HG02884 (cell line): ENCODE data around the gene SHISA6.

Source experiments
- ATAC-seq: cut with Tn5 transposase; IDR thresholded peaks from one replicate; pipeline ENCODE4 v1.9.1; 2021; ENCODE audit warnings: mild to moderate bottlenecking, moderate library complexity; ENCODE audit not compliant: unreplicated experiment

The SHISA6 gene

DNA sequence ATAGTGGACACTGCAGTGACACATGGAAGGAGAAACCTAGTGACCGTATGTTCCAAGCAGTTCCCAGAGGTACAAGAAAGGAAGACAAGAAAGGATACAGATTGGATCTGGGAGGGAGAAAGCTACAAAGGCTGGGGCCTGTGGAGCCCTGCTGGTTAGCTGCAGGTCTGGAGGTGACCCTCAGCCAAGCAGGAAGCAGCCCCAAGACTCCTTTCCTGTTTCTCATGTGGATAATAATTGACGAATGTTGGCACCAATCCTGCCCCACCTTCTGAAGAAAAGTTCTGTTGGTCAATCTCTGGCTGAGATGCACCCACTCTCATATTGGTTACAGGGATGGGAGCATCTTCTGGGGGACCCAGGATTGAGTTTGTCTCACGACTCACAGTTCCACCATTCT, 99.8 kb downstream of the SHISA6 start:
- no peak for ATAC-seq

DNA sequence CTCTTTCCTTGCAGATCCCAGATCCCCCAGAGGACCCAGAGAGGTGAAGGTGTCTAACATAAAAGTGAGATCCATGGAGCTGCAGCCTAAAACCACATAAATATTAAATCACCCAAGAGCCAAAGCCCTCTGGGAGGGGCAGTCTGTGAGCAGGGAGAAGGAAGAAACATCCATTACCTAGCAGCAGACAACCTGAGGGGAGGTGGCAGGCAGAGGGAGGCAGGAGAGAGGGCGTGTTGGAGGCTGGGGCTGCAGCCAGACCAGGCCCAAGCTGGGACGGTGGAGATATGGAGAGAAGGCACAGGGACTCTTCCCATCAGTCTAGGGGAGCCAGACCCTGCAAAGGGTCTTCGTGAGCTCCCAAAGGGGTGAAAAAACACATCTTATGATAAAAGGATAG, 101.1 kb downstream of the SHISA6 start:
- ATAC-seq = no peak

DNA sequence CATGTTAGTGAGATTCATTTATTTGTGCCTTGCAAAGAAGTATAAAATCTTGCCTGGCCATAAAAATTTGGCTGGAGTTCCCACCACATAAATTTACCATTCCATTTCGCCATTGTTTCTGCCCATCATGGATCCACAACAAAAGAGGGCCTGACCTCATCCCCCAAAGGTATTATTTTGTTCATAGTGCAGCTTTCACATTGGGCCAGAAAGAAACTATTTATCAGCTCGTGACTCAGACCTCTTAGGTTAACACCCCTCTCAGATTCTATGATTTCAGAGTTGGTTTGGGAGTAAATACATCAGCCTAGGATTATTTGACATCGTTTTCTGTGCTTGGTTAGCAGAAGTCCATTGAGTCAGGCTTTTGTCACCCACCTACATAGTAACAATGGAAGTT, 108.1 kb downstream of the SHISA6 start:
- no peak for ATAC-seq

DNA sequence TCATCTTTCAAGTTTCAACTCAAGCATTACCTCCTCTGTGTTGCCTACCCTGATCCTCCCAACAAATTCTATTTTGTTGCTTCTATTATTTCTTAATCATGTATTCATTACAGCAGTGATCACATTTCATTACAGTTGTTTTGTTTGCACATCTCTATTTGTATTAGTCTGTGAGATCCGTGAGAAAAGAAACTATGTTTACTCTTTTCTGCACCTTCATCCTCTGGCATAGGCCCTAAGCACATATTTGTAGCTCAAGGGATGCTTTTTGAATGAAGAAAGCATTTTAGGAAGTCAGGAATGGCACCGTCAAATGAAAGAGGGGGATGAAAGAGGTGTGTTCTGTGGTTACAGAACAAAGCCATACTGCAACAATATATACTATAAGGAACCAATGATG, 110.5 kb downstream of the SHISA6 start:
- ATAC-seq = no peak

- no peak for ATAC-seq
These were observed 112.6 kb downstream of the SHISA6 start for GRCh38 chr17:11353601-11354000.

DNA sequence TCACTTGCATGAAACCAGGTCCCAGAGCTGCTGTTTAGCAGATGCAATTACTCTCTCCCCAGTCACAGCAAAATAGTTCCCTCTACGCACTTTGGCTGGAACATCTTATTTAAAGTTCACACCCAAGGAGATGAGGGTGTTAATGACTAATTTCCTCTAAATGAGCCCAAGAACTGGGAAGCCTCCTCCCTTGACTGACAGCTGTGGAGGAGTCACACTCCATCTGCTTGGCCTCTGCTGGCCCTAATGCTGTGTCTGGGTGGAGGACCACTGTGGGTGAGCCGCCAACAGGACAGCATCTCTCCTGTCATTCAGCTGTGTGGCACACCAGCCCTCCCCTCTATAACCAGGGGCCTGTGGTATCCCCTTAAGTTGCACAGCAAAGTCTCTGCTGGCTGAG, 115.4 kb downstream of the SHISA6 start:
- no peak for ATAC-seq

GRCh38 chr17:11363565-11364117, 122.6 kb downstream of the SHISA6 start:
- no peak for ATAC-seq

DNA sequence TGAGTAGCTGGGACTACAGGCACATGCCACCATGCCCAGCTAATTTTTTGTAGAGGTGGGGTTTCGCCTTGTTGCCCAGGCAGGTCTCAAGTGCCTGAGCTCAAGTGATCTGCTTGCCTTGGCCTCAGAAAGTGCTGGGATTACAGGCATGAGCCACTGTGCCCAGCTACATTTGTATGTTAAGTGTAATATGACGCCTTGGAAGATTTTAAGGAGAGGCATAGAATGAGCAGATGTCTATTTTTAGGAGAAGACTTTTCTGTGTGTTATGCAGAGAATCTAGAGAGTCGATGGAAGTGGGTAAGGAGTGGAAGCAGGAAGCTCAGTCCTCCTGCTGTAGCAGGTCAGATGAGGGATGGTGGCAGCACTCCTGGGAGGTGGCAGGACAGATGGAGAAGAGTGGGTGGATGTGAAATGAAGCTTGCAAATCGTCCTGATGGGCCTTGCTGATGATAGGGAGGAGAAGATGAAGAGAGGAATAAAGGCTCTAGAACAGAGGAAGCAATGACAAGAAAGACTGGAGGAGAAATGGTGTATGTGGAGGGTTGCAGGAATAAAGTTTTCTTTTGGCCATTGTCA, 125.3 kb downstream of the SHISA6 start:
- ATAC-seq = no peak

DNA sequence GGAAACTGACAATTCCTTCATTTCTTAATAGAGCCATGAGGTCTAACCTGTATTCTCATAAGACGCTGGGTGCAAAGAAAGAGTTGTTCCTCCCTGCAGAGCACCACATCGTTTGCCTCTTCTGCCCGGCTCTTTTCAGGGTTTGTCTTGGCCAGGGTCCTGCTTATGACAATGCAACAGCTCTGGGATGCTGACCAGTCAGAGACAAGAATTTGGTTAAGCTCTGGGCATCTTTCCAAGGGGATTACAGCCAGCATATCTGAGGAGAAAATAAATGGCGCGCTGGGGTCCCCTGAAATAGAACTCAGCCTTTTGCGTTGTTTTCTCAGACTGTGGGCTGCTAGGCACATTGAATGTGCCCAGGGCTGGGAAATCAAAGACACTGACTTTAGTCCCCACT, 128.6 kb downstream of the SHISA6 start:
- ATAC-seq = no peak

- ATAC-seq = no peak
These were observed 131.7 kb downstream of the SHISA6 start for GRCh38 chr17:11372692-11373091.

GRCh38 chr17:11378506-11378905, 137.5 kb downstream of the SHISA6 start:
- ATAC-seq = no peak

- ATAC-seq = no peak
These were observed 139.7 kb downstream of the SHISA6 start for GRCh38 chr17:11380761-11381160.

DNA sequence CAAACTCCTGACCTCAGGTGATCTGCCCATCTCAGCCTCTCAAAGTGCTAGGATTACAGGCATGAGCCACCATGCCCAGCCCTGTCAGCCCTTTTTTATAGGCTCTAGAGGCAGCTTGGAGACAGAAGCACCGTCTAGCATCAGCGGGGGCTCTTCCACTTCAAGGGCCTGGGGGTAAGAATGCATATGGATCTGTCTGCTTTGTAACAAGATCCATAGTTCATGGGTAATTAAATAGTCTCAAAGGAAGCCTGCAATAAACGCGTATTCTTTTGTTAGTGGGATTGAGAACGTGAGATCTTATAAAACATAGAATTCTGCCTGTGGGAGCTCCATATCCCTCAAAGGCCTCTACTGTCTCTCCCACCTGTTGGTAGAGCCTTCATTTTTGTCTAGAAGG, 142.1 kb downstream of the SHISA6 start:
- ATAC-seq = no peak

DNA sequence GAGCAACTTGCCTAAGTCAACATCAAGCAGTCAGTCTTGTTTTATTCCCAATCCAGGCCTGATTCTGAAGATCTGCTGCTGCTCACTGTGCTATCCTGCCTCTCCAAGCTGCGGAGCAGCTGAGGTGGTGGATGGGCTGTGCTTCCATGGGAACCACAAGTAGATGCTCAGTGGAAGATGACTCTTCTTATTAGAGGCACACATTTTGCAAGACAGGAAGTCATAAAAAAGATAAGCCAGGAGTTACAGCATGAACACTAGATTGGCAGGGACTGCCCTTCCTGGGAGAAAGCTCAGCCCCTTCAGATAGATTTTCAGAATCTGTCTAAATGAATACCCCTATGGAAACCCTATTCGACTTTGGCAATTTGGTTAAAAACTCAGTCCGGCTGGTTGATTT, 143.1 kb downstream of the SHISA6 start:
- ATAC-seq = no peak

DNA sequence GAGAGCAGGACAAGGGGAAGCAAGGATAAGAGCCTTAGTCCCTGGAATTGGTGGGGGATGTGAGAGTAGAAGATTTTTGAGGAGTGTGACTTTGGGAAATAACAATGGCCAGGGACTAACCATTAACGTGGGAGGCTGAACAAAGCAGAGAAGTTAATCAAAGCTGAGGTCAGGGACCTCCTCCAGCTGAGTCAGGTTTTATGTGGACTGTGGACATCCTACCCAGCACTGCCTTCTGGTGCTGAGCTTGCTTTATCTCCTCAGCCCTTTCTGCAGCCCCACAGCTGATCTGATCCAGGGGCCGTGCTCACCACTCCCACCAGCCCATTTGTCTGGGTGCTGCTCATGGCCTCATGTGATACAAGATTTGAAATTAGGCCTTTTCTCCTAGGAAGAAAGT, 146.6 kb downstream of the SHISA6 start:
- no peak for ATAC-seq

DNA sequence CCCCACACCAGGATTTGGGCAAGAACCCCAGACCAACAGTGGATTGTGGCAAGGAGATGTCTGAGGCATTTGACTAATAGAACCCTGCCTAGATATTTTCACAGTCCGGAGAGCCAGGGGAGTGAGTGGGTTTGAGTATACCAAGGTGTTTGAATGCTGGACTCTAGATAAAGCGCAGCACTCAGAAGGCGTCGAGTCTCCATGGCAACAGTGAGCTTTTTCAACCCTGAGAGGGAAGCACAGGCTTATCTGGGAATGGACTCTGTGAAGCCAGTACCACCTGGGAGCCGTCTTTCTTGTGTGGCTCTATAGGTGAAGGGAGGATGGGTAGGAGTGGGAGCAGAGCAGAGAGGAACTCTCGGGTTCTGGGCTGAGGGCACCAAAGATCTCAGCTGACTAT, 147.0 kb downstream of the SHISA6 start:
- no peak for ATAC-seq

DNA sequence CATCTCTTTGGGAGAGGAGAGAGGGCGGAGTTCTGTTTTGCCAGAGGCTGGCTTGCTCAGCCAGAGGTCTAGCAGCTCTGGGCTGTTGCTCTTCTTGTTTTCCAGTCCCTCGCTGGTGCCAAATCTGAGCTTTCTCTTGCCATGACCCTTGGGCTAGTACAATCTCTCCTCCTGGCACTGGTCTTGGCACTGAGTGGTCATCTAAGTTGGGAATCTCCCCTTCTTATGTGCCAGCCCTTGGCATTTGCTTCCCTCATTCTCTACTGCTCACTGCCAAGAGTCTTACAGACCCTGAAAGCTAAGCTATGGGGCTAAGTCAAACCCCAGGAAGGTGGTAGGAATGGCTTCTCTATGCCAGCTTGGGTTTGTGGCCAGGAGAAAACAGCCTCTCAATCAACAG, 148.6 kb downstream of the SHISA6 start:
- ATAC-seq = no peak

DNA sequence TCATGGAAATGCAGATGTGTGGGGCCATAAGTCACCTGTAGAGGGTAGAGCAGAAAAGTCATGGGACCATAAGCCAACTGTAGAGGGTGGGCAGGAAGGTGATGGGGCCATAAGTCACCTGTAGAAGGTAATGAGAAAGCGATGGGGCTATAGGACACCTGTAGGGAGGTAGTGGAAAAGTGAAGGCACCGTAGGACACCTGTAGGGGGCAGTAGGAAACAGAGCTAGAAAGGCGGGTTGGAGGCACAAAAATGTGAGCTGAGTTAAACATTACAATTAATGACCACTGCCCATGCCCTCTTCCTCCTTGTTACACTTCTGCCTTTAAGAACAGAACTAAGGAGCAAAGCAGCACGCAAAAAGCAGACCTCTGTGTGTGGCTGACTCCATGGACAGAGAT, 150.1 kb downstream of the SHISA6 start:
- ATAC-seq = no peak

GRCh38 chr17:11404431-11405276, 163.6 kb downstream of the SHISA6 start:
- no peak for ATAC-seq

GRCh38 chr17:11406716-11407115, 165.7 kb downstream of the SHISA6 start:
- ATAC-seq = no peak

DNA sequence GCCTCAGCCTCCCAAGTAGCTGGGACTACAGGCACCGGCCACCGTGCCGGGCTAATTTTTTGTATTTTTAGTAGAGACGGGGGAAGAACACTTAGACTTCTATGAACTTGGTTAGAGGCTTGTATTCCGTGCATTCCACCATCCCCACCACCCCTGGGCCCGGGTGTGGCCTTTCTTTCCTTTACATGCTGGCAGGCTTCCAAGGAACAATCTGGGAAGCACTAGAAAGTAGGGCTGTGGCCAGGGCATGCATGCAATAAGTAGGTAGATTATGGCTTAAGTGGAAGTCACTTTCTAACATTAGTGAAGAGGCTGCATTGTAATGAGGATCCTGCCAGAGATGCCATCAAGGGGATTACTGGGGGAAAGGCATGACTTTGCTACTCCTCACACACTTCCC, 171.6 kb downstream of the SHISA6 start:
- no peak for ATAC-seq

DNA sequence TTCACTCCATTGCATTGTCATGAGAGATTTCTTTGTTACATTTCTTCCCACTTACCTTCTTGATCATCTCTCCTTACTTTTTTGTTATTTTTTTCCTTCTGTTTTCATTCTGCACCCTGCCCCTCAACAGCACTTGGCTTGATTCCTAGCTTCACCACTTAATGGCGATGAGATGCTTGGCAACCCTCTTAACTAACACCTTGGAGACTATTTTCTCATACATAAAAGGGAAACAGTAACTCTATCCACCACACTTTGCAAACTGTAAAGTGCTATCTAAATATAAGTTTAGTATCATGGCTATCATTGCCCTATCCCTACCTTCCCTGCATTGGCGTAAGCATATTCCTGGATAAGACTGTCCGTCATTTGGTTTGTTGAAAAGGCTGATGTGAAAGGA, 177.3 kb downstream of the SHISA6 start:
- no peak for ATAC-seq
